Right lung (tissue), 10 donors: Measurements from ENCODE around the gene TEX55. TPM values are rescaled to one million over a fixed set of nuclear protein-coding genes. Genes with fewer than 3 reads are reported as not detected.
A peak's percentile ranks its signal among the peaks of the same experiment; 100 is the strongest.
"Not testable (repeated sequence)": the region's sequence is repeated elsewhere in the genome, so short reads cannot be mapped to it uniquely, and the experiment has no call there.

Source experiments
- DNase-seq, 2 donors: peaks; one replicate each; pipeline ENCODE4 v3.0.0-alpha.2; 2013
- long read RNA-seq, 8 donors: transcript quantifications; one replicate each; lab custom pipeline, GENCODE V29; 2026
- polyA plus RNA-seq, 5 donors: library from polyadenylated mRNA; unstranded; fragments of 120-200 nt; gene quantifications; one replicate each; pipeline versions ENCODE4 v1.2.1 to v1.2.3, GENCODE V29; 2013; ENCODE audit warnings: inconsistent platforms in 1 of 5, low replicate concordance in 1 of 5; ENCODE audit not compliant: insufficient read length in 5 of 5, insufficient read depth in 1 of 5

TEX55 gene
- not detected for polyA plus RNA-seq
- long read RNA-seq, donor 1, result 0 reads
- long read RNA-seq, donor 2, result 0 reads
- long read RNA-seq, donor 3, result 0 reads
- long read RNA-seq, donor 4, result 0 reads
- long read RNA-seq, donor 5, result 0 reads
- long read RNA-seq, donor 6, result 0 reads
- long read RNA-seq, donor 7, result 0 reads
- long read RNA-seq, donor 8, result 0 reads

DNA sequence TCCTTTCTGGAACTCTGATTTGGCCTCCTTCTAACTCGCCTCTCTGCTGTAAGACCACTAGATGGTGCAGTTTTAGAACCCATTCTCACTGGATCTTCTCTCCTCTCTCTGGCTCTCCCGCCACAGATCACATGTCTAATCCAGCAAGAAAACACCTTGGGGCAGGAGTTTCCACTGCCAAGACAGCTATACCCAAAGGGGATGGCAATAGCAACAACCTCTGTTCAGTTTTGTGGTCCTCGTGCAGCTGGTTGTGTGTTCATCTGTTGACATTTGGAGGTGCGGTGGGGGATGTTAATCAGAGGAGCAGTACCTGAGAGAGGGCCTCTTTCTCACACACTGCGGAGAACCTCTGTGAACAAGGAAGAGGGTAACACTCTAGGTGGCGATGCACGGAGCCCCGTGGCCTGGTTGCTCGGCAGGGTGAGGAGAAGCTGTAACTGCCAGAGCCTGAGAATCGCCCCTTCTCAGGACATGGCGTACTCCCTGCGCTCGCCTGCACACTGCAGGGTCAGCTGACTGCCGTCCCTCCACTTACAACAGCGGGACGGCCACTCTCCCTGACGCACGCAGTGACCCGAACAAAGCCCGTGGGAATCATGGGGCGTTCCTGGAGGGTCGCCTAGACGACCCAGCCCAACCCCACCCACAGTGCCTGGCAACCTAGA, at the start of gene TEX55:
Gene TEX55, plus strand, starts transcription at position 666 of the 668 bp plus-strand sequence. CDS start 25 bp downstream, outside the sequence.
- peak in 1 of 2 donors; percentile 11 for DNase-seq

DNA sequence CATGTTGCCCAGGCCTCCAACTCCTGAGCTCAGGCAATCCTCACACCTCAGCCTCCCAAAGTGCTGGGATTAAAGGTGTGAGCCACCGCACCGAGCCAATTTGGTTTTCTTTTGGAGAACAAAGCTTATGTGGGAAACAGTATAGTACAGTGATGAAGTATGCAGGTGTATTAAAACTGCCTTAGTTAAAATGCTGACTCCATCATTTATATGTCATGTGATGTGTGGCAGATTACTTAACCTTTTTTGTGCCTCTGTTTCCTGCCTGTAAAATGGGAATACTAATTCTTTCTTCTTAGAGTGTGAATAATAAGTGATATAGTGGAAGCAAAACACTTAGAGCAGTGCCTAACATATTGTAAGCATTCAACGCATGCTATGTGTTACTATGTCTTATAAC, 48.0 kb upstream of the TEX55 start:
- DNase-seq, result no peak

DNA sequence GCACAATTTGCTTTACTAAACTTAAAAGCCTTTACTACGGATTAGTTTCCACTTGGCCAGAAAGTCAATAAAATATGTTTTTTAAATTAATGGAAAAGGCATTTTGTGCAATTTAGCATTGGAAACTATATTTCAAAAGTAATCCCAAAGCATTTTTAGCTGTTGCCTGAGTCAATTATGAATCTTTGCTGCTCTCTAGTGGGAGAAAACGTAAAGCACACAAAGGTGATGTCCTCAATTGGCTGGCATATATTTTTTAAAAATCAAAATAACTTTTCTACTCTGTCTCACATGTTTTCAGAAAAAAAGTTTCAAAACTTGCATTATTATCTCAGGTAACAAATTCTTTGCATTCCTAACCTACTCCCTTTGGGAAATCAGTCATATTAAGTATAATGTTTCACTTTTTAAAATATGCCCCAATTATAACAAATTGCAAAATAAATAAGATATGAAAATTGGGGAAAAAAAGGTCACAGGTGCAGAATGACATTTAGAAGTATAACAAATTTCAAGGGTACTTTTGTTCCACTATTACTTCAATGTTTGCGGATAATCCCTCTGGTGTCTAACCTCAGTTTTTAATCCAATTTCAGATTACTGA, 47.2 kb upstream of the TEX55 start:
- peak; percentile 15 to 29 for DNase-seq

DNA sequence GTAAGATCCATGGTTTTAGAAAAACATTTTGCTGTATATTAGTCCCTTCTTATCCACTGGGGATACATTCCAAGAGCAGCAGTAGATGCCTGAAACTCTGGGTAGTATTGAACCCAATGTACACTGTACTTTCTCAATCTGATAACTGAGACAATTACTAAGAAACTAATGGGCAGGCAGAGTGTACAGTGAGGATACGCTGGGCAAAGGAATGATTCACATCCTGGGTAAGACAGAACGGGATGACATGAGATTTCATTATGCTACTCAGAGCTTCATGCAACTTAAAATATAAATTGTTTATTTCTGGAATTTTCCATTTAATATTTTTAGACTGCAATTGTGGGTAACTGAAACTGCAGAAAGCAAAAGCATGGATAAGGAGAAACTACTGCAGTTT, 46.2 kb upstream of the TEX55 start:
- no peak for DNase-seq

DNA sequence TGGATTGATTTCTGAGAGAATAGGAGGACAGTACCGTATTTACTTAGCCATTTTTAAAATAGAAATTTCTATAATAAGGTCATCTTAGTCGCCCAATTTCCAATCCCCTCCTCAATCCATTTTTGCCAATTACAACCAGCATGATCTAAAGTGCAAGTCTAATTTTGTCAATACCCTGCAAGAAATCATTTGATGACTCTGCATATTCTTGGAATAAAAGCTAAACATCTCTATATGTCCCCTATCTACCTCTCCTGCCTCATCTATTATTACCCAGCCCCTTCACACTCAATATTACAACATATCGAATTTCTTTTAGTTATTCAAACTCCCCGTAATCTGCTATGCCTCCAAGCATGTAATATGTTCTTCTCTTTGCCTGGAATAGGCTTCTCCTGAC, 41.9 kb upstream of the TEX55 start:
- no peak for DNase-seq

DNA sequence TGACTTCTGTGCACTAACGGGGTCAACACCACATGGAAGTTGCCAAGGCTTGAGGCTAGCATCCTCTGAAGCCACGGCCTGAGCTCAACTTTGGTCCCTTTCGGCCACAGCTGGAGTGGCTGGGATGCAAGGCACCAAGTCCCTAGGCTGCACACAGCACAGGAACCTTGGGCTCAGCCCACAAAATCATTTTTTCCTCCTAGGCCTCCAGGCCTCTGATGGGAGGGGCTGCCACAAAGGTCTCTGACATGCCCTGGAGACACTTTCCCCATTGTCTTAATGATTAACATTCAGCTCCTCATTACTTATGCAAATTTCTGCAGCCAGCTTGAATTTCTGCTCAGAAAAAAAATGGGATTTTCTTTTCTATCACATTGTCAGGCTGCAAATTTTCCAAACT, 27.6 kb upstream of the TEX55 start:
- DNase-seq, result not testable (repeated sequence)

DNA sequence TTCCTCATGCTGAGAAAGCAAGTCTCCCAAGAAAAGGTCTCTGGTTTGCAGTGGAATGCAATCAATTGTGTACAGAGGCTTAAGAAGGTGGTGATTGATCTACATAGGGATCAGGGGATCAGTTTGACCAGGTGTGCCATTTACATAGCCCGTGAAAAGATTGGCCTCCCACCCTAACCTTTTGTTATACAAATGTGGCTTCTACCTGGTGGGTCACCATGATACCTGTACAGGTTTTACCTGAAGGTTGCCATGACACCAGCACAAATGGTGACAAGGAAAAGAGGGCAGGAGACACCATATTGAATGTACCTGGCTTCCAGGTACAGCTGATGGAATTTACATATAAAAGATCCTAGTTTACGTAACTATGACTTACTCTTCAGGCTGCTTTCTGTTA, 25.5 kb upstream of the TEX55 start:
- DNase-seq, result no peak

DNA sequence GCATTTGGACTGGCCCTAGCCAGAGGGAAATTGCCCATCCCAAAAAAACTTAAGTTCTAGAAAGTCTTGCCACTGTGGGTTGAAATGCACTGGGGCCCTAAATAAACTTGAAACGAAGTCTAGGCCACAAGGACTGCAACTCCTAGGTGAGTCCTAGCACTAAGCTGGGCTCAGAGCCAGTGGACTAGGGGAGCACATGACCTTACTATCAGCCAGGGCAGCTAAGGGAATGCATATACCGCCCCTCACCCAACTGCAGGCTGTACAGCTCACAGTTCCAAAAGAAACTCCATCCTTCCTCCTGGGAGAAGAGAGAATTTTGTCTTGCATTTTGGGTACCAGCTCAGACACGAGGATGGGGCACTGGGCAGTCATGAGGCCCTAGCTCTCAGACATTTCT, 23.6 kb upstream of the TEX55 start:
- DNase-seq, result no peak

DNA sequence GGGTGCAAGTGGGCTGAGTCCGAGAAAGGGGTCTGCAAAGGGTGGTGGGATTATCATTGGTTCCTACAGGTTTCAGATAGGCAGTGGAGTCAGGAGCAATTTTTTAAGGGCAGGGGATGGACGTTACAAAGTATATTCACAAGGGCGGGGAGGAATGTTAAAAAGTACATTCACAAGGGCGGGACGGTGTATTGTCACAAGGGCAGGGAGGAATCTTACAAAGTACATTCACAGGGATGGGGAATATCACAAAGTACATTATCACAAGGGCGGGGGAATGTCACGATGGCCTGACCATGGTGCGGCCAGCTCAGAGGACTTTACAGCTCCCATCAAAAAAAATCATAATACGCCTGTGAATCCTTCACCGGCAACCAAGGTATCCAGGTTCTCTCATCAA, 20.6 kb upstream of the TEX55 start:
- DNase-seq, result no peak

DNA sequence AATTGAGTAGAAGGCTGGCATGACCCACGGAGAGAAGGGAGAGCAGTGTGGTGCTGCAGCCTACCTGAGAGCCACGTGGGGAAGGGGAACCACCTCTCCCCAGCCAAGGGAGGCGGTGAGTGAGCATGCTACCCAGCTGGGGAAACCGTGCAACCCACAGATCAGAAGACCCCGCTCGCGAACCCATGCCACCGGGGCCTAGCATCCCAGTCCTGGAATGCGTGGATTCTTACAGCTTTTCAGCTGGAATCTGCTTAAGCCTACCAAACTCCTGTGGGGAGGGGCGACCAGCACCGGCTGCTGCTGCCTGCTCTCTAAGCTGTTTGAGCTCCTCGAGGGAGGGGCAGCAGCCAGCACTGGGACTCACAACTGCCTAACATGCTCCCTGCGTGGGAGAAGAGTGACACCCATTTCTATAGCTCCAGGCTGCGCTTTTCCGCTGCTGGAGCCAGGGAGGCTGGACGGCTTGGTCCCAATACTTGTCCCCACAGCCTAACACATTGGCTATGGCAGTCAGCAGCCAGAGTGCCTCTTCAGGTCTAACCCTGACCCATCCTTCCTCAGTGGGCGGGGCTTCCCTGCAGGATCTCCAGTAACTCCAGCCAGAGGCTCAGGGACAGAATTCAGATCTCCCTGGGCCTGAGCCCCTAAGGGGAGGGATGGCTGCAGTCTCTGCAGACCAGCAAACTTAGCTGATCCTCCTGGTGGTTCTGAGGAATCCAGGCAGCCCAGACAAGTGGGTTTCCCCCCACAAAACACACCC, 20.0 kb upstream of the TEX55 start:
- DNase-seq, result no peak

DNA sequence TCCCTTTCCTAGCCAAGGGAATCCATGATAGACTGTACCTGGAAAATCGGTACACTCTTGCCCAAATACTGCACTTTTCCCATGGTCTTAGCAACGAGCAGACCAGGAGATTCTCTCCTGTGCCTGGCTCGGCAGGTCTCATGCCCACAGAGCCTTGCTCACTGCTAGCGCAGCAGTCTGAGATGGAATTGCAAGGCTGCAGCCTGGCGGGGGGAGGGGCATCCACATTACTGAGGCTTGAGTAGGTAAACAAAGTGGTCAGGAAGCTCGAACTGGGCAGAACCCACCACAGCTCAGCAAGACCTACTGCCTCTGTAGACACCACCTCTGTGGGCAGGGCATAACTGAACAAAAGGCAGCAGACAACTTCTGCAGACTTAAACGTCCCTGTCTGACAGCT, 15.7 kb upstream of the TEX55 start:
- not testable (repeated sequence) for DNase-seq

DNA sequence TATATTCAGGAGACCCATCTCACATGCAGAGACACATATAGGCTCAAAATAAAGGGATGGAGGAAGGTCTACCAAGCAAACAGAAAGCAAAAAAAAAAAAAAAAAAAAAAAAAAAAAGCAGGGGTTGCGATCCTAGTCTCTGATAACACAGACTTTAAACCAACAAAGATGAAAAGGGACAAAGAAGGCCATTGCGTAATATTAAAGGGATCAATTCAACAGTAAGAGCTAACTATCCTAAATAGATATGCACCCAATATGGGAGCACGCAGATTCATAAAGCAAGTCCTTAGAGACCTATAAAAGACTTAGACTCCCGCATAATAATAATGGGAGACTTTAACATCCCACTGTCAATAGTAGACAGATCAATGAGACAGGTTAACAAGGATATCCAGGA, 13.7 kb upstream of the TEX55 start:
- DNase-seq, result not testable (repeated sequence)

DNA sequence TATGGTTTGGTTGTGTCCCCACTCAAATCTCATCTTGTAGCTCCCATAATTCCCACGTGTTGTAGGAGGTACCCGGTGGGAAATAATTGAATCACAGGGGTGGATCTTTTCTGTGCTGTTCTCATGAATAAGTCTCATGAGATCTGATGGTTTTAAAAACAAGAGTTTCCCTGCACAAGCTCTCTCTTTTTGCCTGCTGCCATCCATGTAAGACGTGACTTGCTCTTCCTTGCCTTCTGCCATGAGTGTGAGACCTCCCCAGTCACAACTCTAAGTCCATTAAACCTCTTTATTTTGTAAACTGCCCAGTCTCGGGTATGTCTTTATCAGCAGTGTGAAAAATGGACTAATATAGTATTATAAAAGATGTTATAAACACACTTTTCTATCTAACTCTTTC, 6.6 kb upstream of the TEX55 start:
- DNase-seq, result not testable (repeated sequence)

DNA sequence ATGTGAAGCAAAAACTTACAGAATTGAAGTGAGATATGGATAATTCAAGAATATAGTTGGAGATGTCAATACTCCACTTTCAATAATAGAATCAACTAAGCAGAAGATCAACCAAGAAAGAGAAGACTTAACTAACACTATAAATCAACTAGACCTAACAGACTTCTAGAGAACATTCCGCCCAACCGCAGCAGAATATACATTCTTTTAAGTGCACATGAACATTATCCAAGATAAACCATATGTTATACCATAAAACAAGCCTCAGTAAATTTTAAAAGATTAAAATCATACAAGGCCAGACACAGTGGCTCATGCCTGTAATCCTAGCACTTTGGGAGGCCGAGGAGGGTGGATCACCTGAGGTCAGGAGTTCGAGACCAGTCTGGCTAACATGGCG, 5.5 kb upstream of the TEX55 start:
- DNase-seq, result no peak

DNA sequence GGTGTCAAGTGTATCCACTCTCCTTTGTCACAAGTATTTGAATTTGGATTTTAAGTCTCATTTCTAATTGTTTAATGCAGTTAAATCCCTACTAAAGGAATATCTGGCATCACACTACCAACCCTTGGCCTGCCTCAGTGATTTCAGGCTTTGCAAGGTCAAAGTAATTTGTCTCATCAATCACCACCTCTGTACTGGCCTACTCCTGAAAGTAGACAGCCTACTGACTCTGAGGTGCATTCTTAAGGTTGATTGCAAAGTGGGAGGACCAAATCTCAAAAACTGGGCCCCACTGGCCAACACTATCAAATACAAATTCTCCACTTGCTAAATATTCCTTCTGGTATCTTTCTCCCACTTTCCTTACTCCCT, 851 bp upstream of the TEX55 start:
- no peak for DNase-seq

DNA sequence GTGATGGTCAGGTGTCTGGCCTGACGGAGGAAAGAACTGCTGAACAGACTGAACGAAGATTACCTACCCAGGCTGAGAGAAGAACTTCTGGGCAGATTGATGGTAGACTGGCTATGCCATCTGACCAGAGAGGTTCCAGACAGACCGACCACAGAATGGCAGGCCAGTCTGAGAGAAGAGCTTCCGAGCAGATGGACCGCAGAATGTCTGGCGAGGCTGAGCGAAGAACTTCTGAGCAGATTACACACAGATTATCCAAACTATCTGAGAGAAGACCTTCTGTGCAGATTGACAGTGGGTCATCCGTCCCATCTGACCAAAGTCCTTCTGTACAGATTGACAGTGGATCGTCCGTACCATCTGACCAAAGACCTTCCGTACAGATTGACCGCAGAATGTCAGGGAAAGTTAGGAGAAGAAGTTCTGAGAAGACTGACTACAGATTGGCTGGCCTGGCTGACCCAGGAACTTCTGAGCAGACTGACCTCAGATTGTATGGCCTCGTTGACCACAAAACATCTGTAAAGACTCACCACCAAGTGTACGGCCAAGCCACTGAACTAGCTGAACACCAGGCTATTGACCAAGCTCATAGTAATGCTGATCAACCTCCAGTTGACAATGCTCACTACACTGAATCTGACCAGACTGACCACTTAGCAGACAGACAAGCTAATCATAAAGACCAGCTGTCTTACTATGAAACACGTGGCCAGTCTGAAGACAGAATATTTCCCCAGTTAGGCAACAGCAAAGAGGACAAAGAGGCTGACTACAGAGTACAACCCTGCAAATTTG, 812 bp downstream of the TEX55 start:
- DNase-seq, result no peak

DNA sequence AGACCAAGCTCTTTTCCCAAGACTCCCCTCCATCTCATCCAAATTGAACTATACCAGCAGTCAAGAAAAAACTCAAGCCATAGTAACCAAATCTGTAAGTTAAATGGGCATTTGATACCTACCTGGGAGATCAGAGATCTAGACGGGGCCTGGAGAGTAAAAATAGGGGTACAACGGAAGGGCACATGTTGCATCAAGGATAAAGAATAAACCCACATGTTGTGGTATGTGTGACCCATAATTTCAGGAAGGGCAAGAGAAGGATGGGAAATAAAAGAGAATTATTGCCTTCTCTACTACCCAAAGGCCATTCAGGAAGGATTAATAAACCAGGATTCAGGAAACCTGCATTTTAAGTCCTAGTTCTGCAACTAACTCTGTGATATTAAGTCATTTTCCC, 1.5 kb downstream of the TEX55 start:
- no peak for DNase-seq

DNA sequence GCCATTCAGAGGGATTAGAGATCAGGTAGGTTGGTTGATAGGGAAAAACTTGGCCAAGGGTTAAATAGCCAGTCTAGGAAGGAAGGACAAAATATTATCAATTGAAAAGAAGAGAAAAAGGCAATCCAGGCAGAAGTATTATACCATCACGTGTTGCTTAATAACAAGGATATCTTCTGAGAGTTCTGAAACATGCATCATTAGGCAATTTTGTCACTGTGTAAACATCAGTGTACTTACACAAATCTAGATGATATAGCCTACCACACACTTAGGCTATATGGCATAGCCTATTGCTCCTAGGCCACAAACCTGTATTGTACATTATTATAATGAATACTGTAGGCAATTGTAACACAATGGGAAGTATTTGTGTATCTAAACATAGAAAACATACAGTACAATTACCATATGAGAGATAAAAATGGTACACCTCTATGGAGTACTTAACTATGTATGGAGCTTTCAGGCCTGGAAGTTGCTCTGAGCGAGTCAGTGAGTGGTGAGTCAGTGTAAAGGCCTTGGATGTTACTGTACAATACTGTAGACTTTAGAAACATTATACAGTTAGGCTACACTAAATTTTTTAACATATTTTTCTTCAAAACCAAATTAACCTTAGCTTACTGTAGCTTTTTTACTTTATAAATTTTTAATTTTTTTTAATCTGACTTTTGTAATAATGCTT, 2.7 kb downstream of the TEX55 start:
- no peak for DNase-seq

DNA sequence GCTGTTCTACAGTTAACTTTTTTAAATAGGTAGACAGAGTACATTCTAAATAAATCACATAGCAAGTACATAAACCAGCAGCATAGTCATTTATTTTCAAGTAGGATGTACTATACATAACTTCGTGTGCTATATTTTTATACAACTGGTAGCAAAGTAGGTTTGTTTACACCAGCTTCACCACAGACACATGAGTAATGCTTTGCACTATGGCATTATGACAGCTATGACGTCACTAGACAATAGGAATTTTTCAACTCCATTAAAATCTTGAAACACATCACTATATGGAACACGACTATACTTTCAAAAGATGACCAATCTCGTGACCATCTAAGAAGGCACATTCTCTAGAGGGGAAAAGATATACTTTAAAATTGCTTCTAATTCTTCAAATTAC, 3.5 kb downstream of the TEX55 start:
- DNase-seq, result no peak

DNA sequence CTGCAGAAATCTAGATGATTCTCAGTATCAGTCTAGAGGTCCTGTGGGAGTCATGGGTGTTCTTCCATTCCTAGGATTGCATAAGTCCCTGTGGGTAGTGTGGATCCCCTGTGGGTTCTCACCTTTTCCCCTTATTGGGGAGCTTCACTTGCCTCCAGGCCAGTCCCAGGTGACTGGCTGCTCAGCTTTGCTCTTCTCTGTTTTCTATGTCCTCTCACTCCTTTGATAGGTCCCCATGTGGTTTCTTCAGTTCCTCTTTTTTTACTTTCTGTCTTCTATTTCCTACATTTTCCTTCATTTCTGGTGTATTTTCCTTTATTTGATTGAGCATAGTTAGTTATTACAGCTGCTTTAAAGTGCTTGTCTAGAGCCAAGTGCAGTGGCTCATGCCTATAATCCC, 10.9 kb downstream of the TEX55 start:
- no peak for DNase-seq

DNA sequence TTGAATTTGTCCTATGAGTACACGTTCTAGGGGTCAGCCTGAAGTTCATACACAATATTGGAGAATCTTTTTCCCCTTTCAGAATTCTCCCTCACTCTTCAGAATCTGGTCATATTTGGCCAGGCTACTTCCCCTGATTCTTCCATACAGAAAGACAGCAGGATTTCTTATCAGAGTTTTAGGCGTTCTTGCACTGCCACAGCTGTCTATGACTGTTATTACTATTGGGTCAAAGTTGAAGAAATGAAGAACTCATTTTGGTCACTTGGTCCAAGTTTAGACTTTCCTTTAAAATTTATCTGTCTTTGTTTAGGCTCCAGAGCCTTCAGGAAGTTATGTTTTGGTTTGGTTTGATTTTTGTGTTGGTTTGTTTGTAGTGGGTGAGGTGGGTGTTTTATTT, 12.0 kb downstream of the TEX55 start:
- no peak for DNase-seq
